PC-9 (cell line): Measurements from ENCODE around the gene AQP2. TPM values are rescaled to one million over a fixed set of nuclear protein-coding genes. Genes with fewer than 3 reads are reported as not detected.

ENCODE experiments used
- BruUV-seq: library from RNA; stranded (reverse); fragments of 400-500 nt; replicated peaks from 2 replicates; lab custom pipeline; 2021; lab: Mats Ljungman, UMichigan
- CTCF ChIA-PET: fragments of 300-600 bp; sonication (Branson Sonifier 250); formaldehyde crosslinking; loops from one replicate; lab custom pipeline; 2022; ENCODE audit warnings: antibody characterized with exemption; lab: Charles Lee
- POLR2A ChIA-PET: fragments of 300-600 bp; sonication (Branson Sonifier 250); formaldehyde crosslinking; loops from one replicate; lab custom pipeline; 2022; ENCODE audit warnings: antibody characterized with exemption; ENCODE audit not compliant: unreplicated experiment; lab: Charles Lee
- DNase-seq, 2 experiments: peaks; one replicate each; pipeline versions ENCODE4 v3.0.0 to v3.0.0-alpha.2; 2015 to 2022; ENCODE audit warnings: mixed read lengths in 1 of 2
- H2AFZ ChIP-seq: fragments of 200-600 bp; sonication (generic); 2 replicates; pipeline ENCODE4 v1.8.1; 2017; ENCODE audit warnings: antibody characterized with exemption
- H3F3A ChIP-seq: fragments of 200-600 bp; sonication (generic); 2 replicates; pipeline ENCODE4 v1.8.1; 2017; ENCODE audit warnings: antibody characterized with exemption, mild to moderate bottlenecking, low read depth; ENCODE audit not compliant: insufficient read depth
- H3K27ac ChIP-seq: fragments of 200-600 bp; sonication (generic); 2 replicates; pipeline ENCODE4 v1.6.1; 2016; ENCODE audit warnings: mixed run types
- H3K27me3 ChIP-seq: fragments of 200-600 bp; sonication (generic); 2 replicates; pipeline ENCODE4 v1.6.1; 2016; ENCODE audit warnings: low read depth, mixed run types; ENCODE audit not compliant: insufficient read depth
- H3K36me3 ChIP-seq: fragments of 200-600 bp; sonication (generic); 2 replicates; pipeline ENCODE4 v1.6.1; 2016; ENCODE audit warnings: low read depth, mixed run types
- H3K4me1 ChIP-seq: fragments of 200-600 bp; sonication (generic); replicated peaks from 2 replicates; pipeline ENCODE4 v1.6.1; 2016; ENCODE audit warnings: mixed run types; ENCODE audit not compliant: insufficient read depth
- H3K4me2 ChIP-seq: fragments of 200-600 bp; sonication (generic); 2 replicates; pipeline ENCODE4 v1.6.1; 2017; ENCODE audit warnings: mixed run types
- H3K4me3 ChIP-seq: fragments of 200-600 bp; sonication (generic); 2 replicates; pipeline ENCODE4 v1.6.1; 2016; ENCODE audit warnings: mixed run types
- H3K79me2 ChIP-seq: fragments of 200-600 bp; sonication (generic); 2 replicates; pipeline ENCODE4 v1.6.1; 2017; ENCODE audit warnings: low read depth, mixed run types
- H3K9me2 ChIP-seq: fragments of 200-600 bp; sonication (generic); 2 replicates; pipeline ENCODE4 v1.8.1; 2017; ENCODE audit warnings: mild to moderate bottlenecking; ENCODE audit not compliant: insufficient read depth
- H3K9me3 ChIP-seq: fragments of 200-600 bp; sonication (generic); 2 replicates; pipeline ENCODE4 v1.8.1; 2016; ENCODE audit warnings: low read depth; ENCODE audit not compliant: insufficient read depth
- H4K20me1 ChIP-seq: fragments of 200-600 bp; sonication (generic); 2 replicates; pipeline ENCODE4 v1.8.1; 2017; ENCODE audit not compliant: insufficient read depth
- EZH2 ChIP-seq: fragments of 200-600 bp; sonication (generic); IDR thresholded peaks from 2 replicates; pipeline ENCODE4 v1.8.0; 2017; ENCODE audit warnings: antibody characterized with exemption, low read depth
- intact Hi-C: fragments of 100-400 bp; cut with micrococcal nuclease; formaldehyde crosslinking; loops from one replicate; pipeline ENCODE4 v1.10.0; 2022; ENCODE audit not compliant: unreplicated experiment
- total RNA-seq: library from RNA; stranded (reverse); gene quantifications from 2 replicates; pipeline ENCODE4 v1.2.3, GENCODE V29; 2021
- TF ChIP-seq, protein P1 (sequence below): fragments of 200-600 bp; sonication (generic); conservative IDR thresholded peaks from 2 replicates; pipeline ENCODE4 v1.6.1; 2017; ENCODE audit warnings: mixed run types, antibody characterized with exemption, mild to moderate bottlenecking, moderate library complexity

Gene AQP2
- total RNA-seq, 1 experiment from 2014 or later, result not detected

DNA sequence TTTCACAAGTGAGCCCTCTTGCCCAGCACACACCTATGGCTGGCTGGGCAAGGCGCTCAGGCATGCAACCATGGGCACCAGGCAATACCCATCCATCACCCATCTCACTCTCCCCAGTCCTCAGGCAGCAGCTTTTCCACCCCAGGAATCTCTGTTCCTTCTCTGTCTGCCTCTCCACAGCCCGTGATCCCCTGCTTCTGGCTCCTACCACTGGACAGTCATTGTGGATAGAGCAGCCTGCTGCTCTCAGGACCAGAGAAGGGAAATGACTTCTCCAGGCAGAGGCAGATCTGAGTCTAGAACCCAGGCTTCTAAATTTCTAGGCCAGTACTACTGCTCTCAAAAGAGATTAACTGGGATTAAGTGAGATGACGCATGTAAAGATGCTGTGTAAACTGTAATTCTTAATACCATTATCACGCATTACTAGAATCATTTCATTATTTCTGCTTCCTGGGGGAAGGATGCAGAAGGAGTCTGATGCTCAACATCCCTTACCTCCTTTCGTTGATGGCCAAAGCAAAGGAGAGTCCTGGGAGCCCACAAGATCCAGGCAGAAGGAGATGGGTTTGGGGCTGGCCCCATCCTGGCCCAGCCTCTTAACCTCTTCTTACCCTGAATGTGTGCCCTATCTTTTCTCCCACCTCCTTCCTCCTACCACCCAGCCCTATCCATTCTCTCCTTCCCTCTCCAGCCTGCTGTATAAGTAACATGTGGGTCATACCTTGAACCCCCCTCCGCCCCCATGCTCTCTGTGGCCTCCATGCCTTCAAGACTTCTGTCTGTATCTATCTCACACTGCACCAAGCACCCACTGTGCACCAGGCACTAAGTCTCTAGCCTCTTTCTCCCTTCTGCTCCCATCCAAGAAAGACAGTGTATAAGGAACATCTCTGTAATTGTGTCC, 6.4 kb downstream of the AQP2 start:
- ChIA-PET POLR2A (no interaction called here), CTCF (interaction anchor here (0.6 kb wide), 1 partner anchor 8 kb away, joined by 3 read pairs; no protein-coding TSS in a partner anchor)
- H4K20me1 ChIP-seq, result no peaks in the 10 kb centered on the region
- intact Hi-C loops, result no loop called here
- no peak overlapping the region for H3K27ac ChIP-seq
- H3K4me2 ChIP-seq, result no peak overlapping the region
- no peaks in the 10 kb centered on the region for H3K9me3 ChIP-seq
- no peak overlapping the region for H2AFZ ChIP-seq
- peaks cover 13% of the 10 kb centered on the region; the same call in 1 of the 2 replicates for H3F3A ChIP-seq
- no peak overlapping the region for H3K4me3 ChIP-seq
- no peak for TF ChIP-seq EZH2
- TF ChIP-seq, protein P1, sequence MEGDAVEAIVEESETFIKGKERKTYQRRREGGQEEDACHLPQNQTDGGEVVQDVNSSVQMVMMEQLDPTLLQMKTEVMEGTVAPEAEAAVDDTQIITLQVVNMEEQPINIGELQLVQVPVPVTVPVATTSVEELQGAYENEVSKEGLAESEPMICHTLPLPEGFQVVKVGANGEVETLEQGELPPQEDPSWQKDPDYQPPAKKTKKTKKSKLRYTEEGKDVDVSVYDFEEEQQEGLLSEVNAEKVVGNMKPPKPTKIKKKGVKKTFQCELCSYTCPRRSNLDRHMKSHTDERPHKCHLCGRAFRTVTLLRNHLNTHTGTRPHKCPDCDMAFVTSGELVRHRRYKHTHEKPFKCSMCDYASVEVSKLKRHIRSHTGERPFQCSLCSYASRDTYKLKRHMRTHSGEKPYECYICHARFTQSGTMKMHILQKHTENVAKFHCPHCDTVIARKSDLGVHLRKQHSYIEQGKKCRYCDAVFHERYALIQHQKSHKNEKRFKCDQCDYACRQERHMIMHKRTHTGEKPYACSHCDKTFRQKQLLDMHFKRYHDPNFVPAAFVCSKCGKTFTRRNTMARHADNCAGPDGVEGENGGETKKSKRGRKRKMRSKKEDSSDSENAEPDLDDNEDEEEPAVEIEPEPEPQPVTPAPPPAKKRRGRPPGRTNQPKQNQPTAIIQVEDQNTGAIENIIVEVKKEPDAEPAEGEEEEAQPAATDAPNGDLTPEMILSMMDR, result no peak
- no peaks in the 10 kb centered on the region for H3K9me2 ChIP-seq
- no peak for DNase-seq
- H3K4me1 ChIP-seq, result peaks cover 20% of the 10 kb centered on the region
- no peaks in the 10 kb centered on the region for H3K79me2 ChIP-seq
- no peaks in the 10 kb centered on the region for H3K27me3 ChIP-seq
- H3K36me3 ChIP-seq, result no peaks in the 10 kb centered on the region
- no TSS peak for BruUV-seq

GRCh38 chr12:49957570-49957967, 7.0 kb downstream of the AQP2 start:
- no peaks in the 10 kb centered on the region for H3K79me2 ChIP-seq
- no peaks in the 10 kb centered on the region for H3K9me2 ChIP-seq
- no peak overlapping the region for H3K4me3 ChIP-seq
- H3F3A ChIP-seq, result peaks cover 13% of the 10 kb centered on the region; the same call in 1 of the 2 replicates
- POLR2A ChIA-PET, result no interaction called here
- intact Hi-C loops, result no loop called here
- no peak overlapping the region for H3K4me2 ChIP-seq
- no peaks in the 10 kb centered on the region for H3K9me3 ChIP-seq
- no peak overlapping the region for H2AFZ ChIP-seq
- no peaks in the 10 kb centered on the region for H3K36me3 ChIP-seq
- H4K20me1 ChIP-seq, result no peaks in the 10 kb centered on the region
- BruUV-seq, result no TSS peak
- TF ChIP-seq, protein P1, result no peak
- TF ChIP-seq EZH2, result no peak
- no peaks in the 10 kb centered on the region for H3K27me3 ChIP-seq
- H3K27ac ChIP-seq, result no peak overlapping the region
- DNase-seq, result no peak
- CTCF ChIA-PET, result interaction anchor here (0.6 kb wide), 1 partner anchor 8 kb away, joined by 3 read pairs; no protein-coding TSS in a partner anchor
- H3K4me1 ChIP-seq, result peaks cover 27% of the 10 kb centered on the region

DNA sequence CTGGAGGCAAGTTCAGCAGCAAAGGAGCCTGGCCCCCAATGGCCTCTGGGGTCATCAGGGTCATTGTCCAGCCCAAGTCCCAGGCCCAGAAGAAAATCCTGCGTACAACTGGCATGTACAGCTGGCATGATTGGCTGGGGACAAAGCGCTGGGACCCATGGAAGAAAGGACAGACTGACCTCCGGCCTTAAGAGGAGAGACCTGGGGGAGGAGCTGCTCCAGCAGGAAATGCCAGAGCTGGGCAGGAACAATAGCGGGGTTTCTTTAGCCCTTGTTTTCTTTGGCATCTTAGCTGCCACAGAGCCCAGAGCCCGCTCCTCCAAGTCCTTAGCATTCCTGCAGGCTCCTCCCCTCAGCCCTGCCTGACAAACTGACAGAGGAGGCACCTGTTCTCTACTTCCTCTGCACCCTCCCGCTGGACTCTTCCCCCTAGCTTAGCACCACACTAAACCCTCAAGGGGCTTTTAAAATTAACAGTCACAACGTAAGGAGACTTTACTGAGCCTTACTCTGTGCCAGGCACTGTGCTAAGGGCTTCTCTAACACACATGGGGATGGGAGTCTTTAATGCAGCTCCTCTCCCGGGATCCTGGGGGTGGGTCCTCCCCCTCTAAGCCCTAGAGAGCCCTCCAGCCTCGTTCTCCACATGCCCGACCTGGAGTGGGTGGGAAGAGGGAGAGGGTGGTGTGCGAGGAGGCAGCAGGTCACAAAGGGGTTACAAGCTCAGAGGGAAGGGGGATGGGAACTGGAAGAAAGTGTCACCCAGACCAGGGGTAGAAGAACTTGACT, 9.3 kb downstream of the AQP2 start:
- CTCF ChIA-PET, result interaction anchor here (0.5 to 2.5 kb wide), 5 partner anchors 9 to 191 kb away, joined by 3 to 10 read pairs (median 5); no protein-coding TSS in a partner anchor
- H3K27ac ChIP-seq, result no peak overlapping the region
- intact Hi-C loops, result loop anchor here (10.0 kb wide), 1 partner anchor 205 kb away; the partner anchor contains the start of gene CERS5
- H3K36me3 ChIP-seq, result no peaks in the 10 kb centered on the region
- no peaks in the 10 kb centered on the region for H3K27me3 ChIP-seq
- POLR2A ChIA-PET, result interaction anchor here (0.6 to 0.7 kb wide), 3 partner anchors 110 to 219 kb away, joined by 4 to 6 read pairs (median 5); partner anchors contain the start of genes NCKAP5L and TMBIM6
- no TSS peak for BruUV-seq
- peak; percentile 83 to 88 for DNase-seq
- H3F3A ChIP-seq, result peaks cover 16% of the 10 kb centered on the region; the same call in 1 of the 2 replicates
- H4K20me1 ChIP-seq, result no peaks in the 10 kb centered on the region
- H2AFZ ChIP-seq, result no peak overlapping the region
- TF ChIP-seq, protein P1, result no peak
- no peak for TF ChIP-seq EZH2
- H3K79me2 ChIP-seq, result no peaks in the 10 kb centered on the region
- H3K4me2 ChIP-seq, result peak overlapping the region; percentile 76
- H3K4me3 ChIP-seq, result no peak overlapping the region; the same call in 1 of the 2 replicates
- H3K9me2 ChIP-seq, result no peaks in the 10 kb centered on the region
- peaks cover 43% of the 10 kb centered on the region for H3K4me1 ChIP-seq
- no peaks in the 10 kb centered on the region for H3K9me3 ChIP-seq
